Gastroesophageal sphincter (tissue), 3 donors: ENCODE results near the gene TOMM7.

Source experiments
- EP300 ChIP-seq: sonication (generic); formaldehyde crosslinking; IDR thresholded peaks from one replicate; pipeline ENCODE4 v1.6.1; 2017; ENCODE audit warnings: antibody characterized with exemption, mild to moderate bottlenecking
- POLR2A ChIP-seq, 2 donors: fragments of 450-650 bp; IDR thresholded peaks; one replicate each; pipeline ENCODE4 v1.6.1; 2017; ENCODE audit warnings: antibody characterized with exemption in 2 of 2, mild to moderate bottlenecking in 2 of 2, moderate library complexity in 1 of 2
- POLR2AphosphoS5 ChIP-seq: sonication (generic); formaldehyde crosslinking; IDR thresholded peaks from one replicate; pipeline ENCODE4 v1.6.1; 2017; ENCODE audit warnings: antibody characterized with exemption
- TF ChIP-seq, protein P1 (sequence below), 4 experiments: fragments of 200-600 bp in 2 of 4; fragments of 450-650 bp in 2 of 4; sonication (generic) in 1 of 4; IDR thresholded peaks; one replicate each; pipeline ENCODE4 v1.5.1; 2017 to 2019; ENCODE audit warnings: antibody characterized with exemption in 4 of 4, mild to moderate bottlenecking in 2 of 4, moderate library complexity in 2 of 4

DNA sequence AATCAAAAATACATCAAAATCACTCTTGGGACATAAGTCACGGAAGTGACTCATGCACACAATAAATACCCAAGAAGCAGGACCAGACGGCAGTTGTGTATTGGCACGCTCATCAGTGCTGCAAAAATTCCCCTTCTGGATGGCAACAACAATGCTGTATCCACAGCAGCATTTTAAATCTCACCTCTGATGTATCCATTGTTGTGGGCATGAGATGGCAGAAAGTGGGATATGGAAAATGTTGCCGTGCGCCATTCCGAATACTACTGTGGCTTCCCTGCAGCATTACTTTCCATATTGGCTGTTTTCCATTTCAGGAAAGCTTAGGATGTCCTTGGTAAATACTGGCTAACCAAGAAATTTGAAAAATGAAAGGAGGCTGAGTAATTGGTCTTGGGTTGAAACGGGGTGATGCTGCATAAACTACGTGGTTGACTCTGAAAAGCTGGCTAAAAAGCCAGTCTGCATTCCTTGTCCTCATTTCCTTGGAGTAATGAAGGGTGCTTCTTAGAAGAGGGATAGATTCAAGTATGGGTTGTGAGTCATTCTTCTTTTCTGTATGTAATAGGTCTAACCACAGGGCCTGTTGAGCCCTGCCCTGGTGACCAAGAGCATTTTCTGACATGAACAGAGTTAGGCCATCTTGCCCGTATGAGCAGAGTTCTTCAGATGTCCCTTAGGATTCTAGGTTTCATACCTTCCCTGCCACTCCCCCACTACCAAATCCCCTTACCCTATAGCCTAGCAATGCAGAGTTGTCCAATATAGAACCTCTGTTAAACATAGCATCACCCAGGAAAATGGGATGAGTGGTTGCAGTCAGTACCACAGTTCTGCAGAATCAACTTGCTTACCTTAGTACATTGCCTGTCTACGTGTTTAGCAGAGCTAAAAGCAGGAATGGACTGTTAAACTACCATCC is 36.3 kb upstream of the TOMM7 start:
- TF ChIP-seq POLR2AphosphoS5 = peak; percentile 79
- TF ChIP-seq, protein P1, sequence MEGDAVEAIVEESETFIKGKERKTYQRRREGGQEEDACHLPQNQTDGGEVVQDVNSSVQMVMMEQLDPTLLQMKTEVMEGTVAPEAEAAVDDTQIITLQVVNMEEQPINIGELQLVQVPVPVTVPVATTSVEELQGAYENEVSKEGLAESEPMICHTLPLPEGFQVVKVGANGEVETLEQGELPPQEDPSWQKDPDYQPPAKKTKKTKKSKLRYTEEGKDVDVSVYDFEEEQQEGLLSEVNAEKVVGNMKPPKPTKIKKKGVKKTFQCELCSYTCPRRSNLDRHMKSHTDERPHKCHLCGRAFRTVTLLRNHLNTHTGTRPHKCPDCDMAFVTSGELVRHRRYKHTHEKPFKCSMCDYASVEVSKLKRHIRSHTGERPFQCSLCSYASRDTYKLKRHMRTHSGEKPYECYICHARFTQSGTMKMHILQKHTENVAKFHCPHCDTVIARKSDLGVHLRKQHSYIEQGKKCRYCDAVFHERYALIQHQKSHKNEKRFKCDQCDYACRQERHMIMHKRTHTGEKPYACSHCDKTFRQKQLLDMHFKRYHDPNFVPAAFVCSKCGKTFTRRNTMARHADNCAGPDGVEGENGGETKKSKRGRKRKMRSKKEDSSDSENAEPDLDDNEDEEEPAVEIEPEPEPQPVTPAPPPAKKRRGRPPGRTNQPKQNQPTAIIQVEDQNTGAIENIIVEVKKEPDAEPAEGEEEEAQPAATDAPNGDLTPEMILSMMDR (IDR thresholded peaks at IDR 0.05) = no peak
- no peak for TF ChIP-seq POLR2A (IDR thresholded peaks at IDR 0.05)
- TF ChIP-seq EP300 = no peak
